GM23338 (cell line): ENCODE data around the gene MAST4. TPM values are rescaled to one million over a fixed set of nuclear protein-coding genes. Genes with fewer than 3 reads are reported as not detected.

Experiments used
- ATAC-seq: fragments of 200-7000 bp; cut with Tn5 transposase; 3 replicates; pipeline ENCODE4 v1.9.1; 2020
- DNase-seq: peaks from one replicate; pipeline ENCODE4 v3.0.0-alpha.2; 2015; ENCODE audit warnings: low spot score
- H2AFZ ChIP-seq: fragments of 200-600 bp; sonication (generic); 2 replicates; pipeline ENCODE4 v1.8.0; 2016; ENCODE audit warnings: antibody characterized with exemption, mild to moderate bottlenecking, moderate library complexity
- H3F3A ChIP-seq: fragments of 200-600 bp; sonication (generic); replicated peaks from 2 replicates; pipeline ENCODE4 v1.8.0; 2017; ENCODE audit warnings: antibody characterized with exemption, mixed run types, low read depth
- H3K27ac ChIP-seq: fragments of 200-600 bp; sonication (generic); 2 replicates; pipeline ENCODE4 v1.6.1; 2016; ENCODE audit warnings: low read depth
- H3K27me3 ChIP-seq: fragments of 200-600 bp; sonication (generic); 2 replicates; pipeline ENCODE4 v1.8.0; 2016; ENCODE audit warnings: mild to moderate bottlenecking, mixed run types, moderate library complexity; ENCODE audit not compliant: insufficient read depth
- H3K36me3 ChIP-seq: fragments of 200-600 bp; sonication (generic); 2 replicates; pipeline ENCODE4 v1.8.0; 2016; ENCODE audit warnings: mild to moderate bottlenecking; ENCODE audit not compliant: insufficient read depth
- H3K4me1 ChIP-seq: fragments of 200-600 bp; sonication (generic); 2 replicates; pipeline ENCODE4 v1.8.0; 2016; ENCODE audit warnings: mild to moderate bottlenecking, moderate library complexity; ENCODE audit not compliant: insufficient read depth
- H3K4me2 ChIP-seq: fragments of 200-600 bp; sonication (generic); 2 replicates; pipeline ENCODE4 v1.7.1; 2017; ENCODE audit warnings: mixed run types
- H3K4me3 ChIP-seq: fragments of 200-600 bp; sonication (generic); 2 replicates; pipeline ENCODE4 v1.6.1; 2016; ENCODE audit warnings: mixed run types
- H3K79me2 ChIP-seq: fragments of 200-600 bp; sonication (generic); replicated peaks from 2 replicates; pipeline ENCODE4 v1.8.0; 2017; ENCODE audit warnings: mild to moderate bottlenecking; ENCODE audit not compliant: insufficient read depth
- H3K9me2 ChIP-seq: fragments of 200-600 bp; sonication (generic); 2 replicates; pipeline ENCODE4 v1.8.0; 2017; ENCODE audit not compliant: insufficient read depth
- H4K20me1 ChIP-seq: fragments of 200-600 bp; sonication (generic); replicated peaks from 2 replicates; pipeline ENCODE4 v1.8.0; 2017; ENCODE audit warnings: mild to moderate bottlenecking; ENCODE audit not compliant: insufficient read depth
- H3K27ac Mint-ChIP-seq: 2 replicates; pipeline ENCODE4 v1.8.0; 2020; ENCODE audit warnings: inconsistent platforms, mild to moderate bottlenecking, moderate library complexity, mixed read lengths
- H3K27me3 Mint-ChIP-seq: 3 replicates; pipeline ENCODE4 v1.8.0; 2022; ENCODE audit warnings: low read depth, mild to moderate bottlenecking, moderate library complexity, mixed read lengths, inconsistent platforms; ENCODE audit not compliant: insufficient read depth, poor library complexity
- H3K36me3 Mint-ChIP-seq: 3 replicates; pipeline ENCODE4 v1.8.0; 2021; ENCODE audit warnings: low read depth, mild to moderate bottlenecking, inconsistent platforms, moderate library complexity, mixed read lengths
- H3K4me1 Mint-ChIP-seq: 3 replicates; pipeline ENCODE4 v1.8.0; 2020; ENCODE audit warnings: mild to moderate bottlenecking, inconsistent platforms, mixed read lengths
- H3K4me3 Mint-ChIP-seq: 3 replicates; pipeline ENCODE4 v1.8.0; 2021; ENCODE audit warnings: moderate library complexity, mild to moderate bottlenecking, inconsistent platforms, mixed read lengths
- H3K9me3 Mint-ChIP-seq: 3 replicates; pipeline ENCODE4 v1.8.0; 2020; ENCODE audit warnings: moderate library complexity, mild to moderate bottlenecking, inconsistent platforms, mixed read lengths
- CREB1 ChIP-seq: fragments of 250-450 bp; sonication (Bioruptor Pico); IDR thresholded peaks from 2 replicates; pipeline ENCODE4 v1.5.0; 2020; ENCODE audit warnings: low read depth, mild to moderate bottlenecking, moderate library complexity
- CTCF ChIP-seq, 2 experiments: fragments of 200-600 bp in 1 of 2; sonication (generic) in 1 of 2; conservative IDR thresholded peaks; 2 replicates each; pipeline versions ENCODE4 v1.5.1 to v1.6.1; 2016 to 2017; ENCODE audit warnings: antibody characterized with exemption in 2 of 2, low read depth in 2 of 2, mild to moderate bottlenecking in 2 of 2, moderate library complexity in 1 of 2
- ETS1 ChIP-seq: IDR thresholded peaks from 2 replicates; pipeline ENCODE4 v1.6.1; 2016; ENCODE audit warnings: antibody characterized with exemption
- EZH2 ChIP-seq: fragments of 200-600 bp; sonication (generic); IDR thresholded peaks from one replicate; pipeline ENCODE4 v1.8.0; 2017; ENCODE audit warnings: antibody characterized with exemption, mild to moderate bottlenecking, low read depth; ENCODE audit not compliant: unreplicated experiment
- EZH2phosphoT487 ChIP-seq: fragments of 200-600 bp; sonication (generic); IDR thresholded peaks from one replicate; pipeline ENCODE4 v1.8.1; 2018; ENCODE audit warnings: antibody characterized with exemption; ENCODE audit not compliant: unreplicated experiment
- JUNB ChIP-seq: IDR thresholded peaks from one replicate; pipeline ENCODE4 v1.6.1; 2016; ENCODE audit warnings: antibody characterized with exemption; ENCODE audit not compliant: unreplicated experiment
- NANOG ChIP-seq: IDR thresholded peaks from 2 replicates; pipeline ENCODE4 v1.6.1; 2016; ENCODE audit warnings: antibody characterized with exemption, borderline replicate concordance
- POLR2AphosphoS5 ChIP-seq: IDR thresholded peaks from 2 replicates; pipeline ENCODE4 v1.6.1; 2016; ENCODE audit warnings: antibody characterized with exemption, low read depth
- REST ChIP-seq: IDR thresholded peaks from one replicate; pipeline ENCODE4 v1.6.1; 2018; ENCODE audit warnings: antibody characterized with exemption; ENCODE audit not compliant: unreplicated experiment
- STAT1 ChIP-seq: IDR thresholded peaks from one replicate; pipeline ENCODE4 v1.6.1; 2016; ENCODE audit warnings: antibody characterized with exemption; ENCODE audit not compliant: unreplicated experiment
- ZNF114 ChIP-seq: fragments of 250-450 bp; sonication (Bioruptor Pico); IDR thresholded peaks from 2 replicates; pipeline ENCODE4 v1.5.0; 2020; ENCODE audit warnings: mild to moderate bottlenecking, moderate library complexity
- ZNF331 ChIP-seq: fragments of 250-450 bp; sonication (Bioruptor Pico); IDR thresholded peaks from 2 replicates; pipeline ENCODE4 v1.5.0; 2020; ENCODE audit warnings: low read depth, mild to moderate bottlenecking, moderate library complexity
- ZNF462 ChIP-seq: fragments of 250-450 bp; sonication (Bioruptor Pico); IDR thresholded peaks from 2 replicates; pipeline ENCODE4 v1.5.0; 2020; ENCODE audit warnings: mild to moderate bottlenecking, moderate library complexity
- polyA plus RNA-seq: library from polyadenylated mRNA; unstranded; fragments of >200 nt; fragmentation: Nextera tagmentation; extraction: Ambion mirVana; gene quantifications from 2 replicates; pipeline ENCODE4 v1.2.1, GENCODE V29; 2016
- total RNA-seq: library from RNA; depleted of rRNA; stranded (reverse); fragments of >200 nt; shearing (Covaris generic); gene quantifications from 2 replicates; pipeline ENCODE4 v1.2.3, GENCODE V29; 2014

Gene MAST4
- total and polyA plus RNA-seq, 2 experiments from 2014 or later: 3.6 to 8.5 TPM

GRCh38 chr5:67160272-67160671, 564.1 kb downstream of the MAST4 start:
- no peak overlapping the region for H3K27ac ChIP-seq
- no peaks in the 10 kb centered on the region for H3K4me1 ChIP-seq
- no peak overlapping the region for H3K4me3 ChIP-seq
- H3K36me3 ChIP-seq: no peaks in the 10 kb centered on the region
- no peak for DNase-seq
- H3K9me2 ChIP-seq: no peaks in the 10 kb centered on the region
- H2AFZ ChIP-seq: no peak overlapping the region
- TF ChIP-seq EZH2phosphoT487 (no peak), ZNF114 (CRISPR knock-in tag) (no peak), ZNF331 (CRISPR knock-in tag) (no peak), ETS1 (no peak), JUNB (no peak), POLR2AphosphoS5 (no peak), CTCF (conservative IDR thresholded peaks at IDR 0.05; ENCODE audit: low read depth in 2 of 2) (no peak), EZH2 (no peak), ZNF462 (CRISPR knock-in tag) (no peak), CREB1 (CRISPR knock-in tag) (no peak), STAT1 (no peak), NANOG (no peak), REST (no peak)
- peaks cover 5% of the 10 kb centered on the region; the same call in 1 of the 3 replicates for H3K36me3 Mint-ChIP-seq
- peaks cover 15% of the 10 kb centered on the region; the same call in 2 of the 3 replicates for H3K4me1 Mint-ChIP-seq
- H3K79me2 ChIP-seq: no peaks in the 10 kb centered on the region
- H4K20me1 ChIP-seq: no peaks in the 10 kb centered on the region
- peaks cover 5% of the 10 kb centered on the region for H3K27me3 Mint-ChIP-seq
- ATAC-seq: no peak
- H3K27ac Mint-ChIP-seq: no peak overlapping the region
- no peak overlapping the region for H3K4me3 Mint-ChIP-seq
- H3F3A ChIP-seq: no peaks in the 10 kb centered on the region
- H3K27me3 ChIP-seq: no peaks in the 10 kb centered on the region
- H3K4me2 ChIP-seq: no peak overlapping the region
- no peaks in the 10 kb centered on the region; the same call in 2 of the 3 replicates for H3K9me3 Mint-ChIP-seq
